GM21723 (cell line): ENCODE measurements around the gene TMEM59L.

Source experiments
- ATAC-seq: cut with Tn5 transposase; IDR thresholded peaks from one replicate; pipeline ENCODE4 v1.9.1; 2021; ENCODE audit warnings: mild to moderate bottlenecking, moderate library complexity; ENCODE audit not compliant: unreplicated experiment

Gene TMEM59L

DNA sequence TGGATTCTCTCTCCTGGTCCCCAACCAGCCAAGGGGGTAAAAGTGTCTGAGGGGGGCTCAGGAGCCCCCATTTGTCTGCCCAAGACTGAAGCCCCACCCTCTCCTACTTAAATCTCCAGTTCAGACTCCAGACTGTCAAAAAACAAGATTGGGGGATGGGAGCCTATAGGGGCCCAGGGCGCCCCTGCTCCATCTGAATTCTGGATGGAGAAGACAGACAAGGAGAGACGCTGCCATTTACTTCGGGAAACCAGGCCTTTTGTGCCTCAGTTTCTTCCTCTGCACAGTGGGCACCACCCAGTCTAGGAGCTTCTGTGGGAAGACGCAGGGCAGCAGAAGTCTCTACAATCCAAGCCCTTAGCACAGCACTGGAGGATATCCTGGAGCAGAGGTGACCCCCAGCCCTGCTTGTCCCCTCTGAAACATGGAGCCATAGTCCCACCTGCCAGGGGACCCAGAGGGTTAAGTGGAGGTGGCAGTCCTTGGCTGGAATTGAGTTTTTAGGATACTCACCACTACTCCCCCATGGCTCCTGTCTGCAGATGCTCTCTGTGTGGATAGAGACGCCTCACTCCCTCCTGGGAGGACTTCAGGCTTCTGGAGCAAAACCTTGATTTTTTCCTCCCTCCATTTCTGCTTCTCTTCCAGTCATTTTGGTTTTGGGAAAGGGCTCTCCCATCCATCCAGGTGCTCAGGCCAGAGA, 4.4 kb upstream of the TMEM59L start:
- ATAC-seq = no peak

DNA sequence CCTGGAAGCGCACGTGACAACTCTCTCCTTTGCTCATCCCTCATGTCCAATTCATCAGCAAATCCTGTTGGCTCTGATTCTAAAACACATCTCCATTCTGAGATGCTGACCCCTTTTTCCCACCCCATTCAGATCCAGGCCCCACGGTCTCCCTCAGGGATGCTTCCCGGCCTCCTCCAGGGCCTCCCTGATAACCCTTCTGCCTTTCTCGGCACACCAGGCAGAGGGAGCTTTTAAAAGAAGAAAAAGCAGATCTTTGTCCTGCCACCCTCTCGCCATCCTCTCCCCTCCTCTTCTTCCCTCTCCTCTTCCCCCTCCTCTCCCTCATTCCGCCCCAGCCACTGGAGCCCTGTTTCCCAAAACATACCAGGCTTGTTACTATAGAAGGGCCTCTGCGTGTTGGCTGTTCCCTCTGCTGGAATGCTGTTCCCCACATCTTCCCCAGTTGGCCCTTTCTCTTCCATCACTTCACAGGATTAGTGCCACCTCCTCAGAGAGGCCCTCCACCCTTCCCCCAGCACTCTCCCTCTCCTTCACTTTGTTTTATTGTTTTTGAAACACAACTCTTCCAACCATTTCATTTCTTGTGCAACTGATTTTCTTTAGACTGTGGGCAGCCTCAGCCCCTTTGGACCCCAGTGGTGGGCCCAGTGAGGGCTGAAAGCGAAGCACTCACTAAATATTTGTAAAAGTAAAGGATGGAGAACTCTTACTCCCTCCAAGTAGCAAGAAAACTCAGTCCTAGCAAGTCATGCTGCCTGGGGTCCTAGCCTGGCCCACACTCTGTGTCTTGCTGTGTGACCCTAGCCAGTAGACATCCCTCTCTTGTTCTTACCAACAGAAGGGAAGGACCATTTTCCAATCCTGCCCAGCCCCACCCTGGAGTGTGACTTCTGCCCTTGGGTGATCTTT, 3.6 kb upstream of the TMEM59L start:
- ATAC-seq = no peak

DNA sequence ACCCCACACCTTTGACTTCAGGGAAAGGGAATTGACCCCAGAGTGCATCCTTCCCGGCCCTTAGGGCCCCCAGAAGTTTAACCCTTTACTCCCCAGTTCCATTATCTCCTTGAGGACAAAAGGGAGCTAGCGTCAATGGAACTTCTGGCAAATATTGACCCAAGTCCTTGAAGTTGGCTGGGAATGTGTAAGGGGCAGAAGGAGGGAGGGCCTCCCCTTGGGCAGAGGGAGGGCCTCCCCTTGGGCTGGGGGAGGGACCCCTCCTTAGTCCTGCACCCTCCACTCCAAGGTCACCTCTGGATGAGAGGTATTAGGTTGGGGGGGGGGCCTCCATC, 3.0 kb upstream of the TMEM59L start:
- no peak for ATAC-seq

DNA sequence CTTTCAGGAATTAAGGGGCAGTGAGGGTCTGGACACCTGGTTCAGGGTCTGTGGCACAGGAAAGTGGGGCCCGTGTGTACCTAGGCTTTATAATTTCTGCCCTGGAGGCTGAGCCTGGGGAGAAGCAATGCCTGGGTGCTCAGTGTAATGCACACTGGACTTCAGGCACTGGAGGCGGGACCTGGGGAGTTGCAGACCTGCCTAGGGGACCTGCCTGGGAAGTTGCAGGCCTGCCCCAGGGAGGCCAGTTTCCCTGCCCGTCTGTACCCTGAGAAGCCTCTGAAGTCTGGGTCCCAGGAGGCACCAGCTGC, 2.5 kb upstream of the TMEM59L start:
- ATAC-seq = no peak

DNA sequence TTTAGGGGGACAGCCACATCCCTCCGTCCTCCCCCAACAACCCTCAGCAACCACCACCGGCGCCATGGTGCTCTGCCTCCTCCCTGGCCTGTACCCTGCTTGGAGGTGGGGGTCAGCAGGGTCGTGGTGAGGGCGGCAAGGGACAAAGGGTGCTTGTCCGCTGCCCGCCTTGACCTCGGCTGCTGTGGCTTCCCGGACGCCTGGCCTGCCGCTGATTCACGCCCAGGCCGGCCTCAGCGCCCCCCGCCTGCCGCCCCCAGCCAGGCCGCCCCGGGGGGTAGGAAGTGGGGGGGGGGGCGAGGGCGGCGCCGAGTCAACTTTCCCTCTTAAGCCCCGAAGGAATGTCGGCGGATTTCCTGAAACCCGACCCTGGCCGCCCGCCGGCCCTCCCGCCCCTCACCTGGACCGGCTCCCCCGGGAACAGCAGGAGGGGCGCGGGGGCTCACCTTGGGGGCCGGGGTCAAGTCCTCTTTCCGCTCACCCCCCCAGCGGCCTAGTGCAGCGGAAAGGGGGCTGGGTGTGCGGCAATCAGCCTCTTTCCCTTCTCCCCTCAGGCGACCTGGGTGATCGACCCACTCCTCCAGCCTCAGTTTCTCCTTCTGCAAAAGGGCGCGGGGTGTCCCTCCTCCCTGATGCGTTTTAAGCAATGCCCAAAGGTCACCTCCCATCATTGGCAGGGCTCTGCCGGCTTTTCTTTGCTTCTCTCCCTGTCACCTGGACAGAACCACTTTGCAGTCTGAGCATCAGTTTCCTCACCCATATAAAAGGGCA, 1.9 kb upstream of the TMEM59L start:
- no peak for ATAC-seq

DNA sequence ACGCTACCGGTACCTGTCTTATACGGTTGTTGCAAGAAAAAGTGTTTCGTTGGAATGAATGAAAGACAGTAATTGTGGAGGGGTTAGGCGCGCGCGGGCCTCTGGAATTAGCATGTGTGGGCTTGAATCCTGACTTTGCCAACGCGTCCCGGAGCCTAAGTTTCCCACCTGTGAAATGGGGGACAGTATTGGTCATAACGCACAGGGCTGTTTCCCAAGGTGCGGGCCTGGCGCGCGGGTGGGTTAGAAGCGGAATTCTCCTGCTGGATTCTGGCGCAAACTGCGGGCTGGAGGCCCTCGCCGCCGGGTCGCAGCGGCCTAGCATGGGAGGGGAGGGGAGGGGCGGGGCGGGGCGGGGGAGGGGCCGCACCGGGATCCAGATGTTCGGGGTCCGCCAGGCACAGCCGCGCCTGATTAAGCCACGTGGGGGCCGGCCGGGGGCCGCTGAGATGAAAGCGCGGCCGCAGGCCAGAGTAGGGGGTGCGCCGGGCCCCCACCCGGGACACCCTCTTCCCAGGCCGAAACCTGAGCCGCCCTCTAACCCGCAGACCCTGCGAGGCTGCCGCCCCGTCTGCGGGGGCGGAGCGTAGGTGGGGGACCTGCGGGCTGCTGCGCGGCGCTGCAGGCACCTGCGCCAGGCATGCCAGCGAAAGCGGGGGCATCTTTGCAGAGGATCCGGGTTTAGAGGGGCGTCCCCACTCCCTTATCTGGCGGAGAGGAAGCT, 1.2 kb upstream of the TMEM59L start:
- no peak for ATAC-seq

DNA sequence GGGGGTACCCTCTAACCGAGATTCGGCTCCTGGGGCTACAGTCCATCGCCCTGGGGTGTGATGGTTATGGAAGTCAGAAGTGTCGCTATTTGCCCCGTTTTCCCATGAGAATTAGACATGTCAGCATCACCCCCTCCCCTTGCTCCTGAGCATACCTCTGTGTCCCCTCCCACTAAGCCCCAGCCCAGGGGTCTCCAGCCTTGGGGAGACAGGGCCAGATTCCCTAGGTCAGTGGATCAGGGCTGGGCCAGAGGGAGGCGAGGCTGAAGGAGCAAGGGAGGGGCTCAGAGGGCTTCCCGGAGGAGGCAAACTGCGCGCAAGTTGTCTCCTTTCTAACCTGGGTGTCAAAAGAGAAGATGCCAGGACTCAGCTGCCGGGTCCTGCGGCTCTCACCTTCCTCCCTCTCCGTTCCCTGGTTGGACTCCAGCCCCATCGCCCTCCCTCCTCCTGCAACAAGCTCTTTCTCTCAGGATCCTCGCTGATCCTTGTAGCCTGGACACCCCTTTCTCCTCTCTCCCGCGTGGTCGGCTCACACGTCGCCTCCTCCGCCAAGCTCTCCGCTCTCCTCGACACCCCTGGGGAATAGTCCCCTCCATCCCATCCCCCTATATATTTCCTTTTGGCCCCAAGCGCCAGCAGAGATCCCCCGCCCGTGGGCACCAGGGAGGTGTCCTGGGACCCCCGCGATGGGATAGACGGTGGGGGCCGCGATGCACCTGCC, 459 bp upstream of the TMEM59L start:
- no peak for ATAC-seq

DNA sequence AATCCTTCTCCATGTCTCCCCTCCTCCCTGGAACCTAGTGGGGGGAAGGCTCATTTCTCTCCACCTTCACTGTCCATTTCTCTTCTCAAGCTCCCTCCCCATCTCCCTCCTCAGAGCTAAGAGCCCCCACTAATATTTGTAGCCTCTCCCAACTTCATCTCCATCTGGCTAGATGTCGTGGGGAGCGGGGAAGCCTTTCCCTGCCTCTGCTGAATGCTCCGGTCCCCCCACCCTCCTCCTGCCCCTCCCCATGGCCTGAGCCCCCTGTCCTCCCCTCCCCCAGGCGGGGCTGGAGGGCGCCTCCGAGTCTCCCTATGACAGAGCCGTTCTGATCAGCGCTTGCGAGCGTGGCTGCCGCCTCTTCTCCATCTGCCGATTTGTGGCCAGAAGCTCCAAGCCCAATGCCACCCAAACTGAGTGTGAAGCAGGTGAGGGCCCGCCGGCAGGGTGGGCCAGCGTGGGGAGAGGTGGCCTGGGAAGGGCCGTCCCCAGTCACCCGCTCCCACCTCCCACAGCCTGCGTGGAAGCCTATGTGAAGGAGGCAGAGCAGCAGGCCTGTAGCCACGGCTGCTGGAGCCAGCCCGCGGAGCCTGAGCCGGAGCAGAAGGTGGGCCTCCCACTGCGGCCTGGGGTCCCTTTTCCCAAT, 1.0 kb downstream of the TMEM59L start:
- no peak for ATAC-seq

DNA sequence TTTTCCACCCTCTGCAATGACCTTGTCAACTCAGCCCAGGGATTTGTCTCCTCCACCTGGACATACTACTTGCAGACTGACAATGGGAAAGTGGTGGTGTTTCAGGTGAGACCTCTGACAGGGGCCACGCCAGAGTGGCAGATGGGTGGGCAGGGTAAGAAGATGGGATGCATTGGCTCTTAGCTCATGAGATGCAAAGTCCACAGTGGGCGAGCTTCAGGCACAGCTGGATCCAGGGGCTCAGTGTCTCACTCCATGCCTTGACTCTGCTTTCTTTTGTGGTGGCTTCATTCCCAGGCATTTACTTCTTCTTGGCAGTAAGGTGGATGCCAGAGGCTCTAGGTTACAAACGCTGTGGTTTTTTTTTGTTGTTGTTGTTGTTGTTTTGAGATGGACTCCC, 3.4 kb downstream of the TMEM59L start:
- ATAC-seq = no peak

DNA sequence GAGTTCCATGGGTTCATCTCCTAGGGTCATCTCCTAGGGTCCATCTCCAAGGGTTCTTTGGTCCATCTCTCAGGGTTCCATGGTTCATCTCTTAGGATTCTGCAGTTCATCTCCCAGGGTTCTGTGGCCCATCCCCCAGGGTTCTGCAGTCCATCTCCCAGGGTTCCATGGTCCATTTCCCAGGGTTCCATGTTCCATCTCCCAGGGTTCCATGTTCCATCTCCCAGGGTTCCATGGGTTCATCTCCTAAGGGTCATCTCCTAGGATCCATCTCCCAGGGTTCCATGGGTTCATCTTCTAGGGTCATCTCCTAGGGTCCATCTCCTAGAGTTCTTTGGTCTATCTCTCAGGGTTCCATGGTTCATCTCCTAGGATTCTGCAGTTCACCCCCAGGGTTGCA, 4.9 kb downstream of the TMEM59L start:
- ATAC-seq = no peak

DNA sequence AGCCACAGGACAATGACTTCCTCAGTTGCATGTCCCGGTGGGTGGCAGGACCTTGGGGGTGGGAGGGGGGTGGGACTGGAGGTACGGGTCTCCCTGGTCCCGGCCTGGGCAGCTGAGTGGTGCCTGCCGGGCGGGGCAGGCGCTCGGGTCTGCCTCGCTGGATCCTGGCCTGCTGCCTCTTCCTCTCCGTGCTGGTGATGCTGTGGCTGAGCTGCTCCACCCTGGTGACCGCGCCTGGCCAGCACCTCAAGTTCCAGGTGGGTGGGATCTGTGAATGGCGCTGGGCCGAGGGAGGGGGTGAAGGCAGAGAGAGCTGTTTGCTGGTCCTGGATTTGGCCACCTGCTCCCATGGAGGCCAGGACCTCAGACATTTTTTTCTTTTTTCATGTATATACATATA, 5.6 kb downstream of the TMEM59L start:
- no peak for ATAC-seq

DNA sequence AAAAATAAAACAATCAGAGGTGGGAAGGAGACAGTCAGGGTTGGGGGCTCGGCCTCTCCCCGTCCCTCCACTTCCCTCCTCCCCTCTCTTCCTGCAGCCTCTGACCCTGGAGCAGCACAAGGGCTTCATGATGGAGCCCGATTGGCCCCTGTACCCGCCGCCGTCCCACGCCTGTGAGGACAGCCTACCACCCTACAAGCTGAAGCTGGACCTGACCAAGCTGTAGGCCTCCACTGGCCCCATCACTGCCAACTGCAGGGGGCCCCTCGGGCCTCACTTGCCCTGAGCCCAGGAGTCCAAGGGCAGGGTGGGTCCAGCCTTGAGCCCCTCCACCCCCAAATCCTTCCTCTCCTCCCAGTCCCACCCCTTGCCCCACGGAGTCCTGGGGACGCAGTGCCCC, 7.6 kb downstream of the TMEM59L start:
- ATAC-seq = no peak

DNA sequence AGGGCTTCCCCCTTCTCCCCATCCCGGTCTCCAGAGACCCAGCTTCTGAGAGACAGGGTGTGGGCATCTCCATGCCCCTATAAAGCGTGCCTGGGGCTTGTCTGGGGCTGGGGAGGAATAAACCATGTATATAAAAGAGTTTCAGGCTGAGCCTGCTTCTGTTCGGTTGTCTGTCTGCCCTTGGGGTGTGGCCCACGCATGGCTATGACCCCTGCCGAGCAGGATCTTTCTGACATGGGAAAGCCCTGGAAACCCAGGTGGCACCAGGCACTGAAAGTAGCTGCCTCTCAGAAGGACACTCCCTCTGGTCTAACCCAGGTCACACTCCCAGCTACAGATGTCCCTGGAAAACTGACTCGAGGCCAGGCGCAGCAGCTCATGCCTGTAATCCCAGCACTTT, 8.2 kb downstream of the TMEM59L start:
- no peak for ATAC-seq

DNA sequence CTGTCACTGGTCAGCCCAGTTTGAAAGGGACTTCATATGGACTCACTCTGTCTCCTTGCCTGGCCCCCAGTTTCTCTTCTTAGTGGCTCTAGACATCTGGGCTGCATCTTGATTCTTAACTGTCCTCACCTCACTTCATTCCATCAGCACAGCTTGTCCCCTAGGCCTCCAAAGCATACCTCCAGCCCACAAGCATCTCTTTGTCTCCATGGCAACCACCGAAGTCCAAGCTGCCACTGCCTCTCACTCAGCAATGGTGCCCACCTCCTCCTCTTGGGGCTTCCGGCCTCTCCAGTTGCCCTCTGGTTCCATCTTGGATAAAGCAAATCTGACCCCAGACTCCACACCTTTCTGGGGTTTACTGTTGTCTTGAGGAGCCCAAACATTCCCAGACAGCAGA, 14.2 kb downstream of the TMEM59L start:
- ATAC-seq = no peak

DNA sequence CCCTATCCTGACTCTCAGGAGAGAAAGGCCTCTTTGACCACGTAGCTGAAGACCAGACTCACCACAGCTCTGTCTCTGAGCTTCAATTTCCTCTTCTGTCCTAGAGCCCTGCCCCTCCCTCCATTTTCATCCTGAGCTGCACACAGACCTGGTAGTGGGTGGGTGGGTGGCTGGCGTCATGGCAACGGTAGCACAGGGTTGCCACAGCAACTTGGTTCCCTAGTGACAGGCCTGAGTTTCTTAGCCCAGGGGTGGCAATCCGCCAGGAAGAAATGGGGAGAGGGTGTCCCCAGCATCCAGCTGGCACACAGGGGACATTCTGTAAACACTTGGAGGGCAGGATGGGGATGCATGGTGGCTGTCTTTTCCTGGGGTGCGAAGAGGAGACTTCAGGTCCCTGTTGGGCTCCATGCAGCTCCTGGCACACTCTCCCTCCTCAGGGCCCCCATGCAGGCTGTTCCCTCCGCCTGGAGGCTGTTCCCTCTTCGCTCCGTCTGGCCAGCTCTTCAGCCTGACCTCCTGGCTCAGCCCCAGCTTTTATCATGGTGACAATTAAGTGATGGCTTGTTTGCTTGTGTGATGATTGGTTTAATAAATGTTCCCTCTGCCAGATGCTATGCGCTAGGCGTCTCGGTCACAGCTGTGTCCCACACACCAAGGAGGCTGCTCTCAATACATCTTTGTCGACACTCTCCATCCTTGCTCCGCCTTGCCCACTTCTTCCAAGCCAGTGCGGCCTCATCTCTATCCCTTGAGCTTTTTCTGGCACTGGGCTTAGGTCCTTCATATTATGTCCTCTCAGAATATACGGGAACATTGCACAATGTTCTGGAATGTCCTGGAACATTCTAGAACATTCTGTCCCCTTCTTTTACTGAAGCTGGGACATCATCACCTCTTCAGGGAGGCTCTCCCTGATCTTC, 16.8 kb downstream of the TMEM59L start:
- ATAC-seq = no peak

DNA sequence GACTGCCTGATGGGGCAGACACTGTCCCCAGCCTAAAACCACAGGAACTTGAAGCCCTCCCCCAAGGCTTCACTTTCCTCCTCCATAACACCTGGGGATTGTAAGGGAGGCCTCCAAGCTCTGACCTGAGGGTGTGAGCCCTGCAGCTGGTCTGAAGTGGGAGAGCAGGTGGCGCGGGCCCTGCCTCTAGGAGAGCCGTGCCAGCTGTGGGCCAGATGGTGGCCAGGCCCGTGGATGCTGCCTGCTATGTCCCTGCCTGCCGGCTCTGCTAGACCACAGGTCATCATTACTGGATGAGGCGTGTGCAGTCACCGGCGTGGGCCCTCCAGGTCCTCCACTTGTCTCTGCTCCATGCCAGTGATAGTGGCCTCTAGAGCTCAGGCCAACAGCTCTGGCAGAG, 20.7 kb downstream of the TMEM59L start:
- no peak for ATAC-seq

DNA sequence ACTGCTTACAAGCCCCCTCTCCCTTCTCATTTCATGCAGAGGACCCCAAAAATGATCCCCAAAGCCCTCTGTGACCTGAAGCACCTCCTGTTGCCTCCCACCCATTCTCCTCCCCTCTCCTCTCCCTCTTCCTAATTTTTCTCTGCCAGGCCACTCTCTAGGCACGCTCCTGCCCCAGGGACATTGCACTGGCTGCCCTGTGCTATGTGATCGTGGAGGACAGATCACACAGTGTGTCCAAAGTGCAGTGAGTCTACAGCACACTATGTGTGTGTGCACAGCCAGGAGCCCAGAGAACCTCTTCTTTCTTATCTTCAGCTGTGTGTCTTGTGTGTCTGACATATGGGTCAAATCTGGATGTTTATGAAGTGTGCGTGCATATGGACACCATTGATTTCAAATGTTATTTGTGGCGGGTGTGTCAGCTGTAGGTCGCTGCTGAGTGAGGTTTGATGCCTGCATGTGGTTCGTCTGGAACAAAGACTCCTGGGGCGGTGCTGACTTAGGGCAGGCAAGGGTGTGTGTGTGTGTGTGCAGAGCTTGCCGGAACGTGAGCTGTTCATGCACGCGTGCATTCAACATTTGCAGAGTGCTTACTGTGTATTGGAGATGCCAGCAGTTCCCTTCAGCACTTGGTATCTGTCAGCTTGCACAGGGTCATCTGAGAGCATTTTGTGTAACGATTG, 22.1 kb downstream of the TMEM59L start:
- ATAC-seq = no peak

DNA sequence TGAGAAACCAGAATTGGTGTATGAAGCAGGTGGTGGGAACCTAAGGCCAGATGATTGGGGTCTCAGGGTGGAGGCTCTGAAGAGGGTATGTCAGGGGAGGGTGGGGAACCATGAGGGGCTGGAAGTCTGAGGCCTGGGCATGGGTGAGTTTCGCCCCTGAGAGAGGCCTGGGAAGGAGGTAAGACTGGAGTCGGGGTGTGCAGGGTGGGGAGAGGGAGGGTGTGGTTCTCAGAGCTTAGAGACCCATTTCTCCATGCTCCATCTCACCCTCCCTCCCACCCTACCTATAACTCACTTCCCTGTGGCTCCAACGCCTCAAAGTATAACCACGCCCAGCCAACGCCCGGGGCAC, 23.1 kb downstream of the TMEM59L start:
- no peak for ATAC-seq
